GM12873 (cell line): ENCODE results near the gene LRRC56.

Experiments
- TF ChIP-seq, protein P1 (sequence below): IDR thresholded peaks from 2 replicates; pipeline ENCODE4 v1.5.1; 2012; ENCODE audit warnings: low read depth, mild to moderate bottlenecking, moderate library complexity, low read length, control low read depth; ENCODE audit not compliant: insufficient read depth; ENCODE audit errors: missing control alignments

The LRRC56 gene

DNA sequence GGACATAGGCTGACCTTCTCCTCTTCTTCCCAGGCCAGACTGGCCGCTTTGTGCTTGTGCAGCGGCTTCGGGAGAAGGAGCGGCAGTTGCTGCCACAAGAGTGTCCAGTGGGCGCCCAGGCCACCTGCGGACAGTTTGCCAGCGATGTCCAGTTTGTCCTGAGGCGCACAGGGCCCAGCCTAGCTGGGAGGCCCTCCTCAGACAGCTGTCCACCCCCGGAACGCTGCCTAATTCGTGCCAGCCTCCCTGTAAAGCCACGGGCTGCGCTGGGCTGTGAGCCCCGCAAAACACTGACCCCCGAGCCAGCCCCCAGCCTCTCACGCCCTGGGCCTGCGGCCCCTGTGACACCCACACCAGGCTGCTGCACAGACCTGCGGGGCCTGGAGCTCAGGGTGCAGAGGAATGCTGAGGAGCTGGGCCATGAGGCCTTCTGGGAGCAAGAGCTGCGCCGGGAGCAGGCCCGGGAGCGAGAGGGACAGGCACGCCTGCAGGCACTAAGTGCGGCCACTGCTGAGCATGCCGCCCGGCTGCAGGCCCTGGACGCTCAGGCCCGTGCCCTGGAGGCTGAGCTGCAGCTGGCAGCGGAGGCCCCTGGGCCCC lies 24.8 kb downstream of the LRRC56 start:
- TF ChIP-seq, protein P1, sequence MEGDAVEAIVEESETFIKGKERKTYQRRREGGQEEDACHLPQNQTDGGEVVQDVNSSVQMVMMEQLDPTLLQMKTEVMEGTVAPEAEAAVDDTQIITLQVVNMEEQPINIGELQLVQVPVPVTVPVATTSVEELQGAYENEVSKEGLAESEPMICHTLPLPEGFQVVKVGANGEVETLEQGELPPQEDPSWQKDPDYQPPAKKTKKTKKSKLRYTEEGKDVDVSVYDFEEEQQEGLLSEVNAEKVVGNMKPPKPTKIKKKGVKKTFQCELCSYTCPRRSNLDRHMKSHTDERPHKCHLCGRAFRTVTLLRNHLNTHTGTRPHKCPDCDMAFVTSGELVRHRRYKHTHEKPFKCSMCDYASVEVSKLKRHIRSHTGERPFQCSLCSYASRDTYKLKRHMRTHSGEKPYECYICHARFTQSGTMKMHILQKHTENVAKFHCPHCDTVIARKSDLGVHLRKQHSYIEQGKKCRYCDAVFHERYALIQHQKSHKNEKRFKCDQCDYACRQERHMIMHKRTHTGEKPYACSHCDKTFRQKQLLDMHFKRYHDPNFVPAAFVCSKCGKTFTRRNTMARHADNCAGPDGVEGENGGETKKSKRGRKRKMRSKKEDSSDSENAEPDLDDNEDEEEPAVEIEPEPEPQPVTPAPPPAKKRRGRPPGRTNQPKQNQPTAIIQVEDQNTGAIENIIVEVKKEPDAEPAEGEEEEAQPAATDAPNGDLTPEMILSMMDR, result no peak

DNA sequence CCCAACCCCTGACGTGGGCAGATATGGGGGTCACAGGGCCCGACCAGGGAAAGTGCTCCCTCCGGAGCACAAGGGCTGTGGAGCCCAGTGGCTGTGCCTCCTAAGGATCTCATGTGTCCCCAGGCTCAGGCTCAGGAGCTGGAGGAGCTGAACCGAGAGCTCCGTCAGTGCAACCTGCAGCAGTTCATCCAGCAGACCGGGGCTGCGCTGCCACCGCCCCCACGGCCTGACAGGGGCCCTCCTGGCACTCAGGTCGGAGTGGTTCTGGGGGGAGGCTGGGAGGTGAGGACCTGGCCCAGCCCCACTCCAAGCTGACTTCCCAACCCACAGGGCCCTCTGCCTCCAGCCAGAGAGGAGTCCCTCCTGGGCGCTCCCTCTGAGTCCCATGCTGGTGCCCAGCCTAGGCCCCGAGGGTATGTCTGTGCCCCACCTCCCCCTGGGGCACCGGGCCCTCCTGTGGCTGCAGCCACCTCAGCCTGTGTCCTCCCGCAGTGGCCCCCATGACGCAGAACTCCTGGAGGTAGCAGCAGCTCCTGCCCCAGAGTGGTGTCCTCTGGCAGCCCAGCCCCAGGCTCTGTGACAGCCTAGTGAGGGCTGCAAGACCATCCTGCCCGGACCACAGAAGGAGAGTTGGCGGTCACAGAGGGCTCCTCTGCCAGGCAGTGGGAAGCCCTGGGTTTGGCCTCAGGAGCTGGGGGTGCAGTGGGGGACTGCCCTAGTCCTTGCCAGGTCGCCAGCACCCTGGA lies 25.9 kb downstream of the LRRC56 start:
- TF ChIP-seq, protein P1, result no peak

DNA sequence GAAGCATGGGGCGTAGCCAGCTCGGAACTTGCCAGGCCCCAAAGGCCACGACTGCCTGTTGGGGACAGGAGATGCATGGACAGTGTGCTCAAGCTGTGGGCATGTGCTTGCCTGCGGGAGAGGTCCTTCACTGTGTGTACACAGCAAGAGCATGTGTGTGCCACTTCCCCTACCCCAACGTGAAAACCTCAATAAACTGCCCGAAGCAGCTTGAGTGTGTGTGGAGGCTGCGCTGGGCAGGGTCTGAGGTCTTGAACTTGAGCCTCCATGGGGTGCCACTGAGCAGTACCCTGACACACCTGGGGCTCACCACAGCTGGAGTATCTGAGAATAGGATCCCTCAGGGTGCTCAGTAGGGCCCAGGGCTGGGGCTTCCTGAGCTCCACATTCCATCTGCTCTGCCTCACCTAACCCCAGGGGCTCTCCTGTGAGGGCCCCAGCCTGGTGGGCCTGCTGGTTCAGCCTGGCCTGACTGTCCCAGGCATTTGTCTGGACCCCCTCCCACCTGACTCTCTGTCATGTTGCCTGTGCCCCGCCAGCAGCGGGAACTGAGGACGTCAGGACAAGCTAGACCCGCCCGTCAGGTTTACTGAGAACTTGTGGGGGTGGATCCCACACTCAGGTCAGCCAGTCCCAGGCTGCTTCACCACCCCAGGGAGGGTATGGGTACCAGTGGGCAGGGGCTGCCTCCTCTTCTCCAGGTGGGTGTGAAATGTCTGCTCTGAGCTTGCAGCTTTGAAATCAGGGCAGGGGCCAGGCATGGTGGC lies 26.7 kb downstream of the LRRC56 start:
- TF ChIP-seq, protein P1, result no peak

DNA sequence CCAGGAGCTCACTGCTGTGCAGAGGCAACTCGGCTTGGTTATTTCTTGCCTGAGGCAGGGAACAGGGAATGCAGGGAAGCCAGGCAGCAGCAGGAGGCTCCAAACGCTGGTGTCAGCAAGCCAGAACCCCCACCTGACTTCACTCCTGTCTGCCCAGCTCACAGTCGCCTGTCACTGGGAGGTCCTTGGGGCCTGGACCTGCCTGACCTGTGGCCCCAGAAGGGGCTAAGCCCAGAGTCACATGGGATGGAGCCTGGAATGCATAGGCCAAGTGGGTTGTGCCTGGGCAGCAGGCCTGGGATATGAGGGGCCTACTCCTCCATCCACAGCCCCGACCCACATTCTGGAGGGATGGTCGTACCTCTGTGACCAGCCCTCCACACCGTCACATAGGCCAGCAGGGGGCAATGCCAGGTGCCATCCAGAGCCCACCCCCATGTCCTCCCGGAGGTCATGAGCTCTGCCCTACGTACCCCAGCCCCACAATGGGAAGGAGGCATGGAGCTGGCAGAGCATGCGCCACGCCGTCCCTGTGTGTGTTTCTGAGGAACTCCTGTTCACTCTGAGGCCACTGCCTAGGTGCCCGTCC lies 28.7 kb downstream of the LRRC56 start:
- TF ChIP-seq, protein P1, result no peak

DNA sequence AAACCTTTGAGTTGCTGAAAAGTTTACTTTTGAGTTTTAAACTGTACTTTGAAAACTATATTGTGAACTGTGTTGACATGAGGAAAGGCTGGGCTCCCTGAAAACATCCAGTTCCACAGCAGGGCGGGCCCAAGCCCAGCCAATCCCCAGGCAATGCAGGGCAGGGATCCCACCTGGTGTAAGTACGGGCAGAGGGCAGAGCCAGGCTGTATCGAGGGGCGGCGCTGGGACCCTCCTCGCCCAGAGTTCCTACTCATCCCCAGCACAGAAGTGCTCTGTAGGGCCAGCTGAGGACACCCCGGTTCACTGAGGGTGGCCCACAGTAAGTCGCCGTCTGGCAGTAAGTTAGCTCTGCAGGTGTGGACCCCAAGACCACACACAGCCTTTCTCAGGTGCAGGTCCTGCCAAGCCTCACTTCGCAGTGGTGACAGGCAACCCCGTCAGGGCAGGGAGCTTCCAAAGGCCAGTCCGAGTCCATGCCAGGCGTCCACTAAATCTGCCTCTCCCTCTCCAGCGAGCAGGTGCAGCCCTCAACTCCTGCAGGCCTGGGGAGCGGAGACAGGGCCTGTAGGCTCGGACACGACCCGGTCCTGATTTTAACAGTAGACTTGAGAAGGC lies 29.8 kb downstream of the LRRC56 start:
- TF ChIP-seq, protein P1, result no peak

DNA sequence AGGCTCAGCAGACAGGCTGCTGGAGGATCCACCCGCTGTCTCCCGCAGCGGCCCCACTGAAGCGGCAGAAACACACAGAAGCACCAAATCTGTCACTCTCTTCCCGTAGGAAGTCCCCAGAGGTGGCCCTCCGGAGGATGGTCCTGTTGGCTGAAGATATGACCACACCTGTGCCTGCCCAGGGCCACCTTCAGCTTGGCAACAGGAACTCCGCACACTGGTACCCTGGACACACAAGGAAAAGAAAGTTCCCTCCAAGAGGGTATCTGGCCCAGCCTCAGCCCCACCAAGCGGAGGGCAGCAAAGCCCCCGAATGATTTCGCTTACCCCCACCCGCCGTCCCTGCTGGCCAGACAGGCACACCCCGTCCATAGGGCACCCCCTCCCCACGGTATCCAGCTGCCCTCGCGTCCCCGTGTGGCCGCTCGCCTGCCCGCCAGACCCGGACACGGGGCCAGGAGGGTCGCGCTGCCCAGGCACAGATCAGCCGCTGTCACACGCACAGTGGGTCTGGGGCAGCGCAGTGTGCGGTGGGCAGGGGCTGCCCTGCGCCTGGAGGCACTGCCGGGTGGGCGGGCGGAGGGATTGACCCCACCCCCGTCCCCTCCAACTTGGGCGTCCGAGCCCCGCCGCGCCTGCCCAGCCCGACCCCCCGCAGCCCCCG lies 30.4 kb downstream of the LRRC56 start:
- TF ChIP-seq, protein P1, result no peak
